ENCODE measurements around the gene LOC101059915.

The LOC101059915 gene

DNA sequence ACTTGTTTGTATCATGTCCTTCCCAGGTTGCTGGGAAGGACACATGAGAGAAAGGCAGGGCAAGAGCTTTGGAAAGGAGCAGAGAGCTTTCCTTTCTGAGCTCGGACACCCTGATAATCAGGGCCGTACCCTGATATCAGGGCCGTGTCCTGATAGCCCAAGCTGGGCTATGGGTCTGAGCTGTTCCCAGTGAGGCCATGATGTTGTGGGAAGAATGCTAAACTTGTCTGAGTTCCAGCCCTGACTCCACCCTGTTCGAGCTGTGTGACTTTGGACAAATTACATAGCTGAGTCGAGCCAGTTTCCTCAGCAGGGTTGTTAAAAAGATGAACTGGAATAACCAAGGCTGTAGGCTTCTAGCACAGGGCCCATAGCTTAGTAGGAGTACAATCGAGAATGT is 45.7 kb upstream of the LOC101059915 start:
- DNase-seq (ENCODE audit: low spot score), result no peak
- FAIRE-seq, result no peak
- Histone ChIP-seq H2AFZ (ENCODE audit: low read length) (no peak overlapping the region), H4K20me1 (ENCODE audit: insufficient read depth, low read length) (no peaks in the 10 kb centered on the region), H3K79me2 (ENCODE audit: insufficient read depth, low read length) (no peaks in the 10 kb centered on the region), H3K9me3 (ENCODE audit: low read length) (no peaks in the 10 kb centered on the region), H3K27me3 (ENCODE audit: control insufficient read depth in 1 of 2, insufficient read depth in 2 of 2, low read length in 2 of 2) (no peaks in the 10 kb centered on the region), H3K4me3 (replicated peaks in 1 of 3; ENCODE audit: insufficient read depth in 1 of 3, low read depth in 2 of 3, low read length in 3 of 3) (no peak overlapping the region), H3K36me3 (replicated peaks in 1 of 2; ENCODE audit: control insufficient read depth in 1 of 2, insufficient read depth in 2 of 2, low read length in 2 of 2) (no peaks in the 10 kb centered on the region), H3K27ac (ENCODE audit: extremely low read length, insufficient read depth, low read length) (no peak overlapping the region), H3K4me2 (ENCODE audit: low read depth, low read length) (no peak overlapping the region; the same call in 1 of the 2 replicates), H3K4me1 (ENCODE audit: insufficient read depth, low read length) (peaks cover 50% of the 10 kb centered on the region), H3K9ac (ENCODE audit: insufficient read depth, low read depth, low read length) (no peak overlapping the region)
- no TSS peak for BruUV-seq (replicated peaks)
- ATAC-seq, result no peak
- TF ChIP-seq, protein P1, sequence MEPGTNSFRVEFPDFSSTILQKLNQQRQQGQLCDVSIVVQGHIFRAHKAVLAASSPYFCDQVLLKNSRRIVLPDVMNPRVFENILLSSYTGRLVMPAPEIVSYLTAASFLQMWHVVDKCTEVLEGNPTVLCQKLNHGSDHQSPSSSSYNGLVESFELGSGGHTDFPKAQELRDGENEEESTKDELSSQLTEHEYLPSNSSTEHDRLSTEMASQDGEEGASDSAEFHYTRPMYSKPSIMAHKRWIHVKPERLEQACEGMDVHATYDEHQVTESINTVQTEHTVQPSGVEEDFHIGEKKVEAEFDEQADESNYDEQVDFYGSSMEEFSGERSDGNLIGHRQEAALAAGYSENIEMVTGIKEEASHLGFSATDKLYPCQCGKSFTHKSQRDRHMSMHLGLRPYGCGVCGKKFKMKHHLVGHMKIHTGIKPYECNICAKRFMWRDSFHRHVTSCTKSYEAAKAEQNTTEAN (CRISPR knock-in tag; conservative IDR thresholded peaks at IDR 0.05), result no peak
- TF ChIP-seq KDM6A (CRISPR knock-in tag; IDR thresholded peaks at IDR 0.05; ENCODE audit: low read depth) (no peak), FOXK1 (CRISPR knock-in tag; IDR thresholded peaks at IDR 0.05; ENCODE audit: borderline replicate concordance, low read depth) (no peak), KAT2B (IDR thresholded peaks at IDR 0.05; ENCODE audit: borderline replicate concordance, low read depth, low read length) (no peak), SP2 (CRISPR knock-in tag; IDR thresholded peaks at IDR 0.05) (no peak), GFI1 (CRISPR knock-in tag; IDR thresholded peaks at IDR 0.05; ENCODE audit: borderline replicate concordance) (no peak), TEAD3 (CRISPR knock-in tag; optimal IDR thresholded peaks at IDR 0.05; ENCODE audit: borderline replicate concordance) (no peak), ZNF746 (CRISPR knock-in tag; IDR thresholded peaks at IDR 0.05) (no peak), SP140L (CRISPR knock-in tag; IDR thresholded peaks at IDR 0.05; ENCODE audit: borderline replicate concordance) (no peak), ZNF124 (CRISPR knock-in tag; IDR thresholded peaks at IDR 0.05) (no peak), RORA (CRISPR knock-in tag; IDR thresholded peaks at IDR 0.05) (no peak), ZNF782 (CRISPR knock-in tag; IDR thresholded peaks at IDR 0.05; ENCODE audit: borderline replicate concordance) (no peak), SP1 (IDR thresholded peaks at IDR 0.05) (no peak), SP1 (CRISPR knock-in tag; IDR thresholded peaks at IDR 0.05) (no peak)
- TF ChIP-seq, protein P2, sequence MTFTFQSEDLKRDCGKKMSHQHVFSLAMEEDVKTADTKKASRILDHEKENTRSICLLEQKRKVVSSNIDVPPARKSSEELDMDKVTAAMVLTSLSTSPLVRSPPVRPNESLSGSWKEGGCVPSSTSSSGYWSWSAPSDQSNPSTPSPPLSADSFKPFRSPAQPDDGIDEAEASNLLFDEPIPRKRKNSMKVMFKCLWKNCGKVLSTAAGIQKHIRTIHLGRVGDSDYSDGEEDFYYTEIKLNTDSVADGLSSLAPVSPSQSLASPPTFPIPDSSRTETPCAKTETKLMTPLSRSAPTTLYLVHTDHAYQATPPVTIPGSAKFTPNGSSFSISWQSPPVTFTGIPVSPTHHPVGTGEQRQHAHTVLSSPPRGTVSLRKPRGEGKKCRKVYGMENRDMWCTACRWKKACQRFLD (CRISPR knock-in tag; IDR thresholded peaks at IDR 0.05; ENCODE audit: borderline replicate concordance), result no peak
- ChIA-PET POLR2A (interaction anchor here (0.7 kb wide), 1 partner anchor 546 kb away, joined by 3 read pairs; no protein-coding TSS in a partner anchor), CTCF (ENCODE audit: low intra/inter-chr PET ratio, low total read pairs) (no interaction called here)
- 0% methylated on average over 2 of the region's 6 CpGs for whole genome bisulfite sequencing (ENCODE audit: low lambda C conversion rate)
- intact Hi-C loops (cut with micrococcal nuclease; ENCODE audit: unreplicated experiment) (no loop called here), in situ Hi-C loops (cut with HindIII; ENCODE audit: extremely low pct_ligation_motif_present, low pct_unique_long_range_greater_than_20kb) (no loop called here)
